Endothelial cell of umbilical vein (primary cell): ENCODE measurements around the gene MCF2L. TPM values are rescaled to one million over a fixed set of nuclear protein-coding genes. Genes with fewer than 3 reads are reported as not detected.

Experiments used
- BruUV-seq: library from RNA; stranded (reverse); fragments of 400-500 nt; replicated peaks from 2 replicates; lab custom pipeline; 2021; lab: Mats Ljungman, UMichigan
- CTCF ChIA-PET: fragments of 300-600, 350-600 bp; sonication (Branson Sonifier 250); formaldehyde crosslinking; loops from one replicate; lab custom pipeline; 2021; ENCODE audit warnings: antibody characterized with exemption, inconsistent platforms; lab: Charles Lee
- POLR2A ChIA-PET: fragments of 300-600, 350-600 bp; sonication (Branson Sonifier 250); formaldehyde crosslinking; loops from one replicate; lab custom pipeline; 2021; ENCODE audit warnings: antibody characterized with exemption, inconsistent platforms; lab: Charles Lee
- DNase-seq: peaks from one replicate; pipeline ENCODE4 v3.0.0-alpha.2; 2011; ENCODE audit warnings: low read depth, low spot score
- FAIRE-seq: peaks from 2 replicates; lab custom pipeline; 2011; peaks lifted over from hg19 to GRCh38; lab: Jason Lieb, UNC
- H2AFZ ChIP-seq: 2 replicates; pipeline ENCODE4 v1.6.0; 2012; ENCODE audit warnings: low read depth, low read length, control low read depth, inconsistent platforms
- H3K27ac ChIP-seq: 2 replicates; pipeline ENCODE4 v1.5.1; 2011; ENCODE audit warnings: low read depth, mild to moderate bottlenecking, control low read depth, low read length, moderate library complexity; ENCODE audit not compliant: insufficient read depth
- H3K27me3 ChIP-seq, 2 experiments: 2 replicates each; pipeline versions ENCODE4 v1.6.0 to v1.6.1; 2011; ENCODE audit warnings: low read length in 2 of 2, mixed read lengths in 1 of 2; ENCODE audit not compliant: control insufficient read depth in 2 of 2, insufficient read depth in 2 of 2
- H3K36me3 ChIP-seq, 2 experiments: 2 replicates in 1 of 2; 3 replicates in 1 of 2; pipeline ENCODE4 v1.5.1; 2011; ENCODE audit warnings: low read length in 2 of 2, mild to moderate bottlenecking in 1 of 2, moderate library complexity in 1 of 2; ENCODE audit not compliant: control insufficient read depth in 2 of 2, insufficient read depth in 2 of 2; ENCODE audit errors: extremely low read depth in 1 of 2
- H3K4me1 ChIP-seq: 3 replicates; pipeline ENCODE4 v1.5.1; 2011; ENCODE audit warnings: mild to moderate bottlenecking, low read length; ENCODE audit not compliant: control insufficient read depth, insufficient read depth; ENCODE audit errors: extremely low read depth
- H3K4me2 ChIP-seq: 2 replicates; pipeline ENCODE4 v1.6.1; 2011; ENCODE audit warnings: low read length, control low read depth, mixed read lengths; ENCODE audit not compliant: insufficient read depth
- H3K4me3 ChIP-seq, 3 experiments: fragments of 200-600 bp in 1 of 3; sonication (generic), shearing (Covaris generic) in 1 of 3; replicated peaks in 1 of 3; 2 replicates each; pipeline ENCODE4 v1.5.1; 2011 to 2016; ENCODE audit warnings: control low read depth in 3 of 3, low read length in 3 of 3, mild to moderate bottlenecking in 2 of 3, inconsistent platforms in 1 of 3, low read depth in 1 of 3, moderate library complexity in 1 of 3; ENCODE audit not compliant: insufficient read depth in 1 of 3
- H3K79me2 ChIP-seq: 2 replicates; pipeline ENCODE4 v1.6.0; 2012; ENCODE audit warnings: low read length, inconsistent platforms; ENCODE audit not compliant: control insufficient read depth, insufficient read depth
- H3K9ac ChIP-seq: replicated peaks from 2 replicates; pipeline ENCODE3; 2011; ENCODE audit warnings: low read length, control low read depth; ENCODE audit not compliant: insufficient read depth; ENCODE audit errors: extremely low read depth
- H3K9me1 ChIP-seq: replicated peaks from 3 replicates; pipeline ENCODE4 v1.6.0; 2011; ENCODE audit warnings: mild to moderate bottlenecking, low read length; ENCODE audit not compliant: control insufficient read depth, insufficient read depth; ENCODE audit errors: extremely low read depth
- H3K9me3 ChIP-seq: replicated peaks from 2 replicates; pipeline ENCODE4 v1.5.1; 2012; ENCODE audit warnings: low read length, inconsistent platforms; ENCODE audit not compliant: control insufficient read depth, insufficient read depth
- H4K20me1 ChIP-seq: replicated peaks from 2 replicates; pipeline ENCODE3; 2011; ENCODE audit warnings: mild to moderate bottlenecking, low read length; ENCODE audit not compliant: control insufficient read depth, insufficient read depth; ENCODE audit errors: extremely low read depth
- EZH2 ChIP-seq: IDR thresholded peaks from 2 replicates; pipeline ENCODE4 v1.6.1; 2012; ENCODE audit warnings: borderline replicate concordance, low read depth, mild to moderate bottlenecking, moderate library complexity, low read length, inconsistent platforms; ENCODE audit not compliant: severe bottlenecking
- FOS ChIP-seq: IDR thresholded peaks from 2 replicates; pipeline ENCODE4 v1.6.1; 2011; ENCODE audit warnings: mild to moderate bottlenecking, low read length, moderate library complexity, borderline replicate concordance; ENCODE audit not compliant: insufficient read depth
- GATA2 ChIP-seq: IDR thresholded peaks from 2 replicates; pipeline ENCODE4 v1.7.0; 2011; ENCODE audit warnings: low read depth, mild to moderate bottlenecking, moderate library complexity, mixed read lengths, low read length; ENCODE audit not compliant: insufficient read length, insufficient read depth
- JUN ChIP-seq: IDR thresholded peaks from 2 replicates; pipeline ENCODE4 v1.6.1; 2011; ENCODE audit warnings: borderline replicate concordance, low read depth; ENCODE audit not compliant: insufficient read length, insufficient read depth
- MAX ChIP-seq: IDR thresholded peaks from 2 replicates; pipeline ENCODE4 v1.6.1; 2011; ENCODE audit not compliant: insufficient read depth, insufficient read length
- MYC ChIP-seq: IDR thresholded peaks from one replicate; pipeline ENCODE4 v1.6.1; 2011; ENCODE audit warnings: mild to moderate bottlenecking, low read depth, low read length
- POLR2A ChIP-seq: IDR thresholded peaks from 2 replicates; pipeline ENCODE4 v1.6.1; 2012; ENCODE audit warnings: low read depth, mild to moderate bottlenecking, control low read depth, low read length
- POLR2AphosphoS5 ChIP-seq: IDR thresholded peaks from 2 replicates; pipeline ENCODE4 v1.6.1; 2012; ENCODE audit warnings: low read depth, mild to moderate bottlenecking, control low read depth, low read length, moderate library complexity; ENCODE audit not compliant: insufficient read depth
- dilution Hi-C: fragments of 300-500 bp; cut with MboI; formaldehyde crosslinking; loops from one replicate; pipeline ENCODE4 v1.15.0; 2019; ENCODE audit warnings: low sequenced_read_pairs; ENCODE audit not compliant: extremely low pct_ligation_motif_present
- intact Hi-C: fragments of 100-400 bp; cut with micrococcal nuclease; formaldehyde crosslinking; loops from one replicate; pipeline ENCODE4 v1.10.0; 2022
- polyA plus RNA-seq, 4 experiments: library from polyadenylated mRNA; depleted of rRNA in 3 of 4; stranded (reverse) in 3 of 4; unstranded in 1 of 4; fragments of >200 nt; gene quantifications; 2 replicates each; pipeline versions ENCODE4 v1.2.1 to v1.2.3, GENCODE V29; 2011 to 2012; ENCODE audit warnings: missing spikeins in 1 of 4
- total RNA-seq: library from RNA; stranded (reverse); gene quantifications from 2 replicates; pipeline ENCODE4 v1.2.3, GENCODE V29; 2021
- TF ChIP-seq, protein P1 (sequence below), 2 donors: IDR thresholded peaks; 1 replicate in 1 of 2; 2 replicates in 1 of 2; pipeline ENCODE4 v1.5.1; 2011; ENCODE audit warnings: low read length in 2 of 2, mild to moderate bottlenecking in 2 of 2, moderate library complexity in 2 of 2, control low read depth in 1 of 2, inconsistent platforms in 1 of 2, low read depth in 1 of 2; ENCODE audit not compliant: insufficient read depth in 1 of 2; ENCODE audit errors: extremely low read depth in 1 of 2

Gene MCF2L
- total and polyA plus RNA-seq, 2 donors (not counting 3 experiments of a cell fraction or from before 2014, with no cell fraction given) = 0.33 to 0.58 TPM

DNA sequence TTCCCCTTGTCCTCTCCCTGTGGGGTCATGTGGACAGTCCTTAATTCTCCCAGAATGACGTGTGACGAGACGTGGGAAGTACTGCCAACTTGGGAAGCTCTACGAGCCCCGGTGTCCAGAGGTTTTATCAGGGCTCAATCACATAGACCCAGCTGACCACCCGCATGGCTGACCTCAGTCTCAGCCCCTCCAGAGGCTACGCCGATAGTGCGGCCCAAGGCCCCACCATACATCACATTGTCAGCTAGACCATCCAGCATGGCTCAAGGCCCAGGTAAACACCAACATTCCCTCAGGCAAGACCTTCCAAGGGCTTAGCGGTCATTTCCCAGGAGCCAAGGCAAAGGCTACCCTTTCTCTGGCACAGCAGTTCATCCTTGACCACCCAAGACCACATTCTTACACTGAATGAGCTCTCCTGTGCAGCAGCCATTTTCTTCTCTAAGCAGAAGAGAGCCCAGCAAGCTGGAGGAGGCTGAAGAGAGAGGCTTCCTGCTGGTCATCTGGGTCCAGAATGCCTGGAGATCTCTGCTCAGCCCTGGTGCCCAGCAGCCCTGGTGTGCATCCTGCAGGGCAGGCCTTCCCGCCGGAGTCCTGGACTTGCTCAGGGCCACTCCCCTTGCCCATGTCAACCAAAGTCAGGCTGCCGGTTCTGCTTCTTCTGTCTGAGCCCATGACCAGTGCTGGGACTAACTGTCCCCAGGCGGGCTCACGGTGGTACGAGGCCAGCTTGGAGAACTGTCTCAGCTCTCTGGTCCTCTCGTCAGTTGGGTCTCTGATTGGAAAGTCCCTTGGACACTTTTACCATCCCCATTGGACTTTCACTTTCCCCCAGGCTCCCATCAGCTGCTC lies 145.7 kb downstream of the MCF2L start:
- H3K36me3 ChIP-seq = no peaks in the 10 kb centered on the region
- FAIRE-seq (no peak), DNase-seq (no peak)
- H3K4me2 ChIP-seq = no peak overlapping the region
- dilution Hi-C loops = no loop called here
- TF ChIP-seq POLR2AphosphoS5 (no peak), POLR2A (no peak), MAX (no peak), MYC (no peak), EZH2 (no peak), JUN (no peak), GATA2 (no peak), FOS (no peak)
- TF ChIP-seq, protein P1, sequence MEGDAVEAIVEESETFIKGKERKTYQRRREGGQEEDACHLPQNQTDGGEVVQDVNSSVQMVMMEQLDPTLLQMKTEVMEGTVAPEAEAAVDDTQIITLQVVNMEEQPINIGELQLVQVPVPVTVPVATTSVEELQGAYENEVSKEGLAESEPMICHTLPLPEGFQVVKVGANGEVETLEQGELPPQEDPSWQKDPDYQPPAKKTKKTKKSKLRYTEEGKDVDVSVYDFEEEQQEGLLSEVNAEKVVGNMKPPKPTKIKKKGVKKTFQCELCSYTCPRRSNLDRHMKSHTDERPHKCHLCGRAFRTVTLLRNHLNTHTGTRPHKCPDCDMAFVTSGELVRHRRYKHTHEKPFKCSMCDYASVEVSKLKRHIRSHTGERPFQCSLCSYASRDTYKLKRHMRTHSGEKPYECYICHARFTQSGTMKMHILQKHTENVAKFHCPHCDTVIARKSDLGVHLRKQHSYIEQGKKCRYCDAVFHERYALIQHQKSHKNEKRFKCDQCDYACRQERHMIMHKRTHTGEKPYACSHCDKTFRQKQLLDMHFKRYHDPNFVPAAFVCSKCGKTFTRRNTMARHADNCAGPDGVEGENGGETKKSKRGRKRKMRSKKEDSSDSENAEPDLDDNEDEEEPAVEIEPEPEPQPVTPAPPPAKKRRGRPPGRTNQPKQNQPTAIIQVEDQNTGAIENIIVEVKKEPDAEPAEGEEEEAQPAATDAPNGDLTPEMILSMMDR (IDR thresholded peaks at IDR 0.05; ENCODE audit: extremely low read depth in 1 of 2, insufficient read depth in 1 of 2, low read depth in 1 of 2, low read length in 2 of 2) = no peak
- no TSS peak for BruUV-seq
- H3K9me1 ChIP-seq = no peaks in the 10 kb centered on the region
- H3K4me1 ChIP-seq = no peaks in the 10 kb centered on the region
- H3K4me3 ChIP-seq = no peak overlapping the region
- no peaks in the 10 kb centered on the region for H4K20me1 ChIP-seq
- POLR2A ChIA-PET = no interaction called here
- CTCF ChIA-PET = interaction anchor here (1.4 kb wide), 1 partner anchor 9 kb away, joined by 4 read pairs; no protein-coding TSS in a partner anchor
- intact Hi-C loops = no loop called here
- H3K9me3 ChIP-seq = no peaks in the 10 kb centered on the region
- no peaks in the 10 kb centered on the region for H3K79me2 ChIP-seq
- H3K9ac ChIP-seq = no peak overlapping the region
- H3K27ac ChIP-seq = no peak overlapping the region
- H3K27me3 ChIP-seq = peaks cover 10 to 15% of the 10 kb centered on the region in 2 experiments
- no peak overlapping the region for H2AFZ ChIP-seq
